ENCODE measurements around the gene SPG11. TPM values are rescaled to one million over a fixed set of nuclear protein-coding genes. Genes with fewer than 3 reads are reported as not detected.

The SPG11 gene
- total and polyA plus RNA-seq, 10 of the 15 experiments (the other 5 are each of a cell fraction or from before 2014, with no cell fraction given) = 22.1 to 85.1 (median 47.2) TPM

DNA sequence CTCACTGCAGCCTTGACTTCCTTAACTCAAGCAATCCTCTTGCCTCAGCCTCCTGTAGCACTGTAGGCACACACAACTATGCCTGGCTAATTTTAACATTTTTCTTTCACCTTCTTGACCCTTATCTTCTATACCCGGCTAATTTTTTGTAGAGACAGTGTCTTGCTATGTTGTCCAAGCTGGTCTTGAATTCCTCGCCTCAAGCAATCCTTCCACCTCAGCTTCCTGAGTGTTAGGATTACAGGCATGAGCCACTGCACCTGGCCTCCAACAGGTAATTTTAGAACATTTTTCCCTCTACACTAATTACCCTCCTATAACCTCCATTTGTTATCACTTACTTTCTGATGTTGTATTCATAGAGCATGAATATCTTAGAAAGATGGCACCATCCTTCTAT lies 60.3 kb downstream of the SPG11 start:
- no peak overlapping the region for H3K4me3 ChIP-seq
- H3K4me2 ChIP-seq (ENCODE audit: control insufficient read depth, insufficient read depth) = no peak overlapping the region
- DNase-seq (ENCODE audit: low read depth, low spot score) (no peak), FAIRE-seq (no peak), ATAC-seq (no peak)
- intact Hi-C loops (cut with micrococcal nuclease; ENCODE audit: unreplicated experiment) = no loop called here
- H3K9ac ChIP-seq (ENCODE audit: control insufficient read depth, insufficient read depth, low read length) = no peak overlapping the region
- SMC1A ChIA-PET (ENCODE audit: uncharacterized antibody, unreplicated experiment) = interaction anchor here (0.7 to 1.6 kb wide), 5 partner anchors 15 to 1663 kb away, joined by 3 to 5 read pairs (median 4); partner anchors contain the start of gene TRIM69
- H3K9me3 ChIP-seq (replicated peaks; ENCODE audit: control insufficient read depth, insufficient read depth, low read length) = no peaks in the 10 kb centered on the region
- POLR2A ChIA-PET = interaction anchor here (1.2 kb wide), 1 partner anchor 54 kb away, joined by 4 read pairs; no protein-coding TSS in a partner anchor
- H3K4me1 ChIP-seq (ENCODE audit: control insufficient read depth, insufficient read depth, low read length) = no peaks in the 10 kb centered on the region
- H3K36me3 ChIP-seq (ENCODE audit: control insufficient read depth in 2 of 2, insufficient read depth in 2 of 2, low read length in 1 of 2) = peaks cover 0 to 21% of the 10 kb centered on the region in 2 experiments
- H3K79me2 ChIP-seq (ENCODE audit: control insufficient read depth, insufficient read depth, low read length) = no peaks in the 10 kb centered on the region
- no peaks in the 10 kb centered on the region for H3K27me3 ChIP-seq (replicated peaks in 1 of 2; ENCODE audit: control insufficient read depth in 2 of 2, insufficient read depth in 2 of 2, low read length in 1 of 2)
- RAD21 ChIA-PET (ENCODE audit: unreplicated experiment) = no interaction called here
- WGBS (ENCODE audit: insufficient coverage, insufficient replicate concordance, low lambda C conversion rate, missing lambda C conversion rate) = 100% methylated on average over 2 of the region's 2 CpGs
- in situ Hi-C loops (cut with MboI) = no loop called here
- no peak overlapping the region for H3K27ac ChIP-seq (ENCODE audit: control insufficient read depth, insufficient read depth)
- CTCF ChIA-PET = interaction anchor here (0.6 to 0.8 kb wide), 2 partner anchors 57 kb away, joined by 3 read pairs; no protein-coding TSS in a partner anchor
- TF ChIP-seq ZSCAN29 (IDR thresholded peaks at IDR 0.05) (no peak), CREM (IDR thresholded peaks at IDR 0.05; ENCODE audit: low read depth) (no peak), BACH1 (IDR thresholded peaks at IDR 0.05; ENCODE audit: borderline replicate concordance) (no peak), HDAC6 (IDR thresholded peaks at IDR 0.05; ENCODE audit: unreplicated experiment) (no peak)
- no peaks in the 10 kb centered on the region for H4K20me1 ChIP-seq (ENCODE audit: control insufficient read depth, insufficient read depth)
- no peak overlapping the region for H2AFZ ChIP-seq (ENCODE audit: control insufficient read depth, low read depth, low read length)
- BruUV-seq (replicated peaks) = no TSS peak

DNA sequence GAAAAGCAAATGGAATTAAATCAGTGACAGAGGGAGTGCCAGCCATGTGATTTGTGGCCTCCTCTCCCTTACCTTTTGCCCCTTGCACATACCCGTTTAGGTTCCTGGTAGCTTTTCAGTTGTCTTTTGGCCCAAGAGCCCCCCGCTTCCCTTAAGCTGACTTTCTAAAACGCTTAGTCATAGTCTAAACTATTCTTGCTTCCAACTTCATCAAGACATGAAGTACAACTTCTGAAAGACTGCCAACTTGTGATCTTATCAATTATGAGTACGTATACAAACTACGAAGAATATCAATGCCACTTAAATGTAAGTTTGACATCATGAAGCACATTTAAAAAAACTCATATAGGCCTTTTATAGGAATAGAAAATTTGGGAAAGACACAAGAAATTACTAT lies 64.6 kb downstream of the SPG11 start:
- ChIA-PET RAD21 (ENCODE audit: unreplicated experiment) (interaction anchor here (5.4 kb wide), 1 partner anchor 138 kb away, joined by 37 read pairs; the partner anchor contains the start of gene TRIM69), POLR2A (interaction anchor here (0.5 kb wide), 1 partner anchor 17 kb away, joined by 3 read pairs; no protein-coding TSS in a partner anchor), CTCF (interaction anchor here (0.9 to 4.2 kb wide), 9 partner anchors 8 to 140 kb away, joined by 3 to 21 read pairs (median 3); partner anchors contain the start of gene TRIM69), SMC1A (ENCODE audit: uncharacterized antibody, unreplicated experiment) (interaction anchor here (0.7 to 5.5 kb wide), 8 partner anchors 9 to 138 kb away, joined by 3 to 55 read pairs (median 5); partner anchors contain the start of gene TRIM69)
- H3K4me3 ChIP-seq = no peak overlapping the region
- no peaks in the 10 kb centered on the region for H3K27me3 ChIP-seq (replicated peaks in 1 of 2; ENCODE audit: control insufficient read depth in 2 of 2, insufficient read depth in 2 of 2, low read length in 1 of 2)
- H2AFZ ChIP-seq (ENCODE audit: control insufficient read depth, low read depth, low read length) = no peak overlapping the region
- no peak for TF ChIP-seq ZNF384 (IDR thresholded peaks at IDR 0.05; ENCODE audit: borderline replicate concordance, low read depth, low read length)
- TF ChIP-seq EZH2 (IDR thresholded peaks at IDR 0.05; ENCODE audit: borderline replicate concordance, control insufficient read depth, low read depth, low read length) = no peak
- TF ChIP-seq, protein P1, sequence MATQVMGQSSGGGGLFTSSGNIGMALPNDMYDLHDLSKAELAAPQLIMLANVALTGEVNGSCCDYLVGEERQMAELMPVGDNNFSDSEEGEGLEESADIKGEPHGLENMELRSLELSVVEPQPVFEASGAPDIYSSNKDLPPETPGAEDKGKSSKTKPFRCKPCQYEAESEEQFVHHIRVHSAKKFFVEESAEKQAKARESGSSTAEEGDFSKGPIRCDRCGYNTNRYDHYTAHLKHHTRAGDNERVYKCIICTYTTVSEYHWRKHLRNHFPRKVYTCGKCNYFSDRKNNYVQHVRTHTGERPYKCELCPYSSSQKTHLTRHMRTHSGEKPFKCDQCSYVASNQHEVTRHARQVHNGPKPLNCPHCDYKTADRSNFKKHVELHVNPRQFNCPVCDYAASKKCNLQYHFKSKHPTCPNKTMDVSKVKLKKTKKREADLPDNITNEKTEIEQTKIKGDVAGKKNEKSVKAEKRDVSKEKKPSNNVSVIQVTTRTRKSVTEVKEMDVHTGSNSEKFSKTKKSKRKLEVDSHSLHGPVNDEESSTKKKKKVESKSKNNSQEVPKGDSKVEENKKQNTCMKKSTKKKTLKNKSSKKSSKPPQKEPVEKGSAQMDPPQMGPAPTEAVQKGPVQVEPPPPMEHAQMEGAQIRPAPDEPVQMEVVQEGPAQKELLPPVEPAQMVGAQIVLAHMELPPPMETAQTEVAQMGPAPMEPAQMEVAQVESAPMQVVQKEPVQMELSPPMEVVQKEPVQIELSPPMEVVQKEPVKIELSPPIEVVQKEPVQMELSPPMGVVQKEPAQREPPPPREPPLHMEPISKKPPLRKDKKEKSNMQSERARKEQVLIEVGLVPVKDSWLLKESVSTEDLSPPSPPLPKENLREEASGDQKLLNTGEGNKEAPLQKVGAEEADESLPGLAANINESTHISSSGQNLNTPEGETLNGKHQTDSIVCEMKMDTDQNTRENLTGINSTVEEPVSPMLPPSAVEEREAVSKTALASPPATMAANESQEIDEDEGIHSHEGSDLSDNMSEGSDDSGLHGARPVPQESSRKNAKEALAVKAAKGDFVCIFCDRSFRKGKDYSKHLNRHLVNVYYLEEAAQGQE (IDR thresholded peaks at IDR 0.05; ENCODE audit: low read depth, low read length) = no peak
- TF ChIP-seq BCL11A (IDR thresholded peaks at IDR 0.05; ENCODE audit: low read depth, low read length) = no peak
- TF ChIP-seq CBX3 (IDR thresholded peaks at IDR 0.05; ENCODE audit: borderline replicate concordance, low read depth) = no peak
- peaks cover 3 to 37% of the 10 kb centered on the region in 2 experiments for H3K36me3 ChIP-seq (ENCODE audit: control insufficient read depth in 2 of 2, insufficient read depth in 2 of 2, low read length in 1 of 2)
- no peak for ATAC-seq
- no peak overlapping the region for H3K27ac ChIP-seq (ENCODE audit: control insufficient read depth, insufficient read depth)
- no peak overlapping the region for H3K4me2 ChIP-seq (ENCODE audit: control insufficient read depth, insufficient read depth)
- intact Hi-C loops (cut with micrococcal nuclease; ENCODE audit: unreplicated experiment) (loop anchor here (5.0 kb wide), 1 partner anchor 63 kb away; the partner anchor contains the start of gene SPG11), in situ Hi-C loops (cut with MboI) (no loop called here)
- no peaks in the 10 kb centered on the region for H4K20me1 ChIP-seq (ENCODE audit: control insufficient read depth, insufficient read depth)
- no peak overlapping the region for H3K9ac ChIP-seq (ENCODE audit: control insufficient read depth, insufficient read depth, low read length)
- H3K9me3 ChIP-seq (replicated peaks; ENCODE audit: control insufficient read depth, insufficient read depth, low read length) = no peaks in the 10 kb centered on the region
- no peaks in the 10 kb centered on the region for H3K79me2 ChIP-seq (ENCODE audit: control insufficient read depth, insufficient read depth, low read length)
- no peak for DNase-seq (ENCODE audit: low read depth, low spot score)
- H3K4me1 ChIP-seq (ENCODE audit: control insufficient read depth, insufficient read depth, low read length) = peaks cover 7% of the 10 kb centered on the region; the same call in 1 of the 2 replicates
- over 99% methylated on average over 5 of the region's 5 CpGs for WGBS (ENCODE audit: insufficient coverage, insufficient replicate concordance, low lambda C conversion rate, missing lambda C conversion rate)
- no peak for FAIRE-seq
- no TSS peak for BruUV-seq (replicated peaks)
